Measurements from ENCODE around the gene ASB5. TPM values are rescaled to one million over a fixed set of nuclear protein-coding genes. Genes with fewer than 3 reads are reported as not detected.
A peak's percentile ranks its signal among the peaks of the same experiment; 100 is the strongest.

The ASB5 gene
- polyA plus RNA-seq, 3 donors: not detected

DNA sequence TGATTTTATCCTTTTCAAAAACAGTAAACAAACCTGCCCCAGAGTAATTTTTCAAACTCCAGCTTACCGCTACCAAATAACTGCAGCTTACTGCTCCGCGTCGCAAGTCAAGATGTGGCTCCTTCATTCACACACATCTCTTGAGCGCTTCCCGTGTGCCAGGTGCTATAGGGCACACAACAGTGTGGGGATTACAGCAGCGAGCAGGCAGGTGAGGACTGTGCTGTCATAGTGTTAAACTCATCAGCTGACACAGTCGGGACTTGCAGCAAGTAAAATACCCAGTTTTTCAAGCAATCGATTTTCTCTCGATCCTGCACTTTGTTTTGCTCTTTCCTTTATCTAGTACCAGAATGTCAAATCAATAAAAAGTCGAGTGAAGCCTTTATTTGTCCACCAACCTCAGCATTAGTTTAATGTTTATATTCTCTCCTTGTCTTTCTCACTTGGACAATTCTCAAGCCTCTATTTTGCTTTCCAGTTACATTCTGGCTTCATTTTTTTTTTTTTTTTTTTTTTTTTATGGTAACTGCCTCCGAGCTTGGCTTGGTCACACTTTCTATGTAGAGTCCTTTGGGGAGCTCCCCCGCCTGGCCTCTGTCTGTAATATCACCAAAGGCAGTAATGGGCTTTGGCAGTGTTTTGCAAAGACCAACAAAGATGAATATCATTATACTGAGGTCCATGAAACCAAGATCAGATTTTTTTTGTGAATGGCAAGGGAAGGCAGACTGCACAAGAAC lies 8.3 kb upstream of the ASB5 start:
- no peak for DNase-seq
- Histone ChIP-seq H3K27me3 (ENCODE audit: control insufficient read depth in 2 of 2, insufficient read depth in 2 of 2, low read length in 2 of 2) (peaks cover 0 to 3% of the 10 kb centered on the region in 2 donors), H3K4me1 (ENCODE audit: control insufficient read depth in 1 of 2, insufficient read depth in 2 of 2, low read length in 2 of 2) (no peaks in the 10 kb centered on the region), H3K36me3 (replicated peaks in 1 of 2; ENCODE audit: control insufficient read depth in 1 of 2, insufficient read depth in 2 of 2, low read length in 2 of 2) (no peaks in the 10 kb centered on the region), H3K4me2 (replicated peaks; ENCODE audit: extremely low read depth, low read length, poor library complexity, severe bottlenecking) (no peak overlapping the region), H2AFZ (ENCODE audit: insufficient read depth, low read depth, low read length, poor library complexity, severe bottlenecking) (no peak overlapping the region), H3K9me3 (replicated peaks in 1 of 2; ENCODE audit: control insufficient read depth in 1 of 2, insufficient read depth in 1 of 2, low read length in 2 of 2) (no peaks in the 10 kb centered on the region), H3K79me2 (ENCODE audit: insufficient read depth, low read length) (no peaks in the 10 kb centered on the region), H3K9ac (ENCODE audit: insufficient read depth, low read length, poor library complexity, severe bottlenecking) (no peak overlapping the region), H3K27ac (ENCODE audit: low read depth in 1 of 2, low read length in 2 of 2) (no peak overlapping the region), H3K4me3 (replicated peaks in 1 of 3; ENCODE audit: low read depth in 2 of 3, low read length in 3 of 3) (no peak overlapping the region), H4K20me1 (ENCODE audit: insufficient read depth, low read length) (no peaks in the 10 kb centered on the region)
- intact Hi-C loops (cut with micrococcal nuclease): no loop called here
- Mint-ChIP-seq H3K36me3 (no peaks in the 10 kb centered on the region), H3K9me3 (peaks cover 0 to 5% (median 0%) of the 10 kb centered on the region in 7 donors), H3K27me3 (ENCODE audit: low read depth in 3 of 3) (peaks cover 0 to 3% (median 0%) of the 10 kb centered on the region in 3 donors), H3K4me1 (no peaks in the 10 kb centered on the region), H3K27ac (no peak overlapping the region), H3K4me3 (no peak overlapping the region)
- 88% methylated on average over 11 of the region's 13 CpGs for WGBS (ENCODE audit: insufficient coverage)
- peak; percentile 22 for TF ChIP-seq CTCF (IDR thresholded peaks at IDR 0.05)

DNA sequence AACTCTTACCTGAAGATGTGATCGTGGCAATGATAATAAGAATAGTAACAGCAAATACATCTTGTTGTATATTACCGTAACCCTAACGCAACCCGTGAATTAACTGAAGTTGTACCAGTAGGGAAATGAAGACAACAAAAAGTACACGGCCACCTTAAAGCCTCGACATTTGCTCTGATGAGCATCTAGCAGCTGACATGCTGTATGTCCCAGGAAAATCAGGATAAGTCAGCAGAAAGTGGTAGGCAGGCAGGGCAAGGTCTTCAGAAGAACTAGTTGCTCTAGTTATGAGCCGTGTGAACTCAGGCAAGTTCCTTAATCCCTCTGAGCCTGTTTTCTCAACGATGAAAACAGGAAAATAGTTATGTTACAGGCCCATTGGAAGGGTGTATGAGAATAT lies 7.7 kb upstream of the ASB5 start:
- Histone ChIP-seq H3K4me3 (replicated peaks in 1 of 3; ENCODE audit: low read depth in 2 of 3, low read length in 3 of 3) (no peak overlapping the region), H3K4me1 (ENCODE audit: control insufficient read depth in 1 of 2, insufficient read depth in 2 of 2, low read length in 2 of 2) (no peaks in the 10 kb centered on the region), H3K9me3 (replicated peaks in 1 of 2; ENCODE audit: control insufficient read depth in 1 of 2, insufficient read depth in 1 of 2, low read length in 2 of 2) (no peaks in the 10 kb centered on the region), H3K36me3 (replicated peaks in 1 of 2; ENCODE audit: control insufficient read depth in 1 of 2, insufficient read depth in 2 of 2, low read length in 2 of 2) (no peaks in the 10 kb centered on the region), H3K27me3 (ENCODE audit: control insufficient read depth in 2 of 2, insufficient read depth in 2 of 2, low read length in 2 of 2) (peaks cover 0 to 3% of the 10 kb centered on the region in 2 donors), H3K79me2 (ENCODE audit: insufficient read depth, low read length) (no peaks in the 10 kb centered on the region), H4K20me1 (ENCODE audit: insufficient read depth, low read length) (no peaks in the 10 kb centered on the region), H3K9ac (ENCODE audit: insufficient read depth, low read length, poor library complexity, severe bottlenecking) (no peak overlapping the region), H2AFZ (ENCODE audit: insufficient read depth, low read depth, low read length, poor library complexity, severe bottlenecking) (no peak overlapping the region), H3K4me2 (replicated peaks; ENCODE audit: extremely low read depth, low read length, poor library complexity, severe bottlenecking) (no peak overlapping the region), H3K27ac (ENCODE audit: low read depth in 1 of 2, low read length in 2 of 2) (no peak overlapping the region)
- no peak for TF ChIP-seq CTCF (IDR thresholded peaks at IDR 0.05)
- Mint-ChIP-seq H3K36me3 (no peaks in the 10 kb centered on the region), H3K9me3 (peaks cover 0 to 5% (median 0%) of the 10 kb centered on the region in 7 donors), H3K4me1 (no peaks in the 10 kb centered on the region), H3K27me3 (ENCODE audit: low read depth in 3 of 3) (peaks cover 0 to 3% (median 2%) of the 10 kb centered on the region in 3 donors), H3K4me3 (peak overlapping the region in 1 of 2 donors; percentile 7), H3K27ac (no peak overlapping the region)
- intact Hi-C loops (cut with micrococcal nuclease): no loop called here
- 90% methylated on average over 7 of the region's 8 CpGs for WGBS (ENCODE audit: insufficient coverage)
- no peak for DNase-seq

Data from CD14-positive monocyte (primary cell).